Activated T-cell treated with anti-CD3 and anti-CD28 coated beads for 48 hours (primary cell): Measurements from ENCODE around the gene WDR59.
A peak's percentile ranks its signal among the peaks of the same experiment; 100 is the strongest.
"Not testable (repeated sequence)": the region's sequence is repeated elsewhere in the genome, so short reads cannot be mapped to it uniquely, and the experiment has no call there.

Source experiments
- DNase-seq: peaks from one replicate; pipeline ENCODE4 v3.0.0-alpha.2; 2020; ENCODE audit warnings: low read depth

The WDR59 gene

DNA sequence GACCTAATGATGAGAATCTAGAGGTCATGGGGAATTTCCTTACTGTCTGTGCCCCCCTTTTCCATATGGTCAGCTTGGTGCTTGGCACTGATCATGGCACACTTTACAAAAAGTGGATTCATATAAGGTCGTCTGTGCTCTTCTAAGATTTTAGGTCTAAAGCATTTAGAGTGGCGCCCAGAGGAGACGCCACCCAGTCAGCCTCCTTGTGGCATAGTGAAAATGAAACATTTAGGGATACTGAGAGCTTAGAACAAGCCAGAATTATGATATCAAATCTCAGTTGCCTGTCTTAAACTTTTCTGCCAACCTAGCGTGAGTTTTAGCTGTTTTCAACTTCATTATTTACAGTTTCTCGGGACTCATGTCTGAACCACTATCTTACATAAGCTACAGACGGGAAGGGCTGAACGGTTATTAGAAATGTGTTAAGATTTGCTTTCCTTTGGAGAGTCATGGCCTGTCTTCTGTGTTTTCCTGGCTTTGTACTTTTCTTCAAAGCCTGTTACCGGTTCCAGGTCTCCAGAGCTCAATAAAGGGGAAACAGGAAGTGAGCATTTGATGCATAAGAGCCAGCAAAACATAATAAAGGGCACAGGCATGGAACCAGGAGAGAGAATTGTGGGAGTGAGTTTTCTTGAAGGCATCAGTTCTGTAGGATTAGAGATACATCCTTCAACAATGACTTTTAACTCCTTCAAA, 27.6 kb upstream of the WDR59 start:
- no peak for DNase-seq

DNA sequence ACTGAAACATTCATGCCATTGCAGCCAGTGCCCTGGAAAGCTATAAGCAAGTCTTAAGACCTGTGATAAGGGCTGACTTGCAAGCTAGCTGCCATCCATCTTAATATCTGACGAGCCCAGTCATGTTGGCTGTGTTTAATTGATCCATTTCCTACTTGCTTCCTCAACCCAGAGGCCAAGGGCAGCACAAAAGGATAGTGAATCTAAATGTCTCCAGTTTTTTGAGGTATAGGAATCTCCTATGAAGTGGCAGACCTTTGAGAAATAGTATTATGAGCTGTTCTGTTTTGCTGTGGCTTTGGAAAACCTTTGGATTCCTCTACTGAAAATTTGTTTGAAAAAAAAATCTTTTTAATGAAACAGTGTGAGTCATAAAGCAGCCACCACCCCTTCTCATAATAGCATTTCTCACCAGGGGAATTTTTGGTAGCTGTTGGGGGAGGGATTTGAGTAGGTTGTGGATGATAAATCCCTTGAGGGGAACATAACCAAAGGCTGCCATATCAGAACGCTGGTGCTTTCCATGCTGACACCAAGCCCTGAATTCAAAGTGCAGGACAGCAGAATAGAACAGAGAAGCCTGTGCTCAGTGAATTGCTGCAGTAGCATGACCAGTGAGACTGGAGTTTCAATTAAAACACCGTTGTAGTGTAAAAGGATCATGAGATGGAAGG, 26.8 kb upstream of the WDR59 start:
- peak; percentile 35 for DNase-seq

DNA sequence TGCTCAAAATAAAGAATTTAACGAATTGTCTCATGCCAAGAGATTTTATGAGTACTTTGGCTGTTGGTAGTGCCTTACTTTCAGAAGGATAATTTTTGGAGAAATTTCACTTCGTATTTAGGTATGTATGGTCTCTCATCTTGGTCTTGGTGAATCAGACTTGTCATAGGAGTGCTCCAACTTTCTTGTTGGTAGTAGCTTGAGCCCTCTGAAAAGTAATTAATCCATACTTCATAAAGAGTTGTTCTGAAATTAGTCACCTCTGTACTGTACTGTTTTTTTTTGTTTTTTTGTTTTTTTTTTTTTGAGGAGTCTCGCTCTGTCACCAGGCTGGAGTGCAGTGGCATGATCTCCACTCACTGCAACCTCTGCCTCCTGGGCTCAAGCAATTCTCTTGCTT, 25.5 kb upstream of the WDR59 start:
- no peak for DNase-seq

DNA sequence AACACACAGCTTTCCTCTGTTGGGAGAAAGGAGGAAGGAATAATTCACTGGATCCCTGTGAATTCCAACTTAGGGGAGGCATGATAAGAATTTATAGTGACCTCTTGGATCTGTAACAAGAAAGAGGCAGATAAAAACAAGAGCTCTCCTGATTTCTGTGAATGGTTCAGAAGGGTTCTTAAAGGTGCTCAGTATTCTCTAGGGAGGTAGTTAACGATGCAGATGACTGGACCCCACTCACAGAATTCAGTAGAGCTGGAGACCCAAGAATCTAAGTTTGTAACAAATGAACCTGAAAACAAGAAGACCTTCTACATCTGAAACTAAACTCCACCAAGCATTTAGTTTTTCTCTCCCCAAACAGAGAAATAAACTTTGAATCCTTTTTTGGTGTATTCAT, 22.5 kb upstream of the WDR59 start:
- no peak for DNase-seq

DNA sequence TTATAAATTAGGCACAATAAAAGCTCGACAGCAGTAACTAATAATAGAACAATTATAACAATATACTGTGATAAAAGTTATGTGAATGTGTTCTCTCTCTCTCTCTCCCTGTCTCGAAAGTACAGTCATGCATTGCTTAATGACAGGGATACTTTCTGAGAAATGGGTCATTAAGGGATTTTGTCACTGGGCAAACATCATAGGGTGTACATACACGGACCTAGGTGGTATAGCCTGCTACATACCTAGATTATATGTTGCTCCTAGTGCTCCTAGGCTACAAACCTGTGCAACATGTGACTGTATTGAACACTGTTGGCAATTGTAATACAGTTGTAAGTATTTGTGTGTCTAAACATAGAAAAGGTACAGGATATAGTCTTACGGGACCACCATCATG, 20.8 kb upstream of the WDR59 start:
- DNase-seq: no peak

DNA sequence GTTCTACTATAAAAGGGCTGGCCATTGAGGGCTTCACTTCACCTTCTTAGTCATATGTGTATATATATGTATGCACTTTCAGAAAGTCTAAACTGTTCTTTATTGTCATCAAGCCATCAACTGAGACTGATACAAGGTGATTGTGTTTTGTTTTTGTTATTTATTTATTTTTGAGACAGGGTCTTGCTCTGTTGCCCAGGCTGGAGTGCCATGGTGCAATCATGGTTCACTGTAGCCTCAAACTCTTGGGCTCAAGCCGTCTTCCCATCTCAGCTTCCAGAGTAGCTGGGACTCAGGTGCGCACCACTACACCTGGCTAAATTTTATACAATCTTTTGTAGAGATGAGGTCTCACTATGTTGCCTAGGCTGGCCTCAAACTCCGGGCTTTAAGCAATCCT, 19.5 kb upstream of the WDR59 start:
- no peak for DNase-seq

DNA sequence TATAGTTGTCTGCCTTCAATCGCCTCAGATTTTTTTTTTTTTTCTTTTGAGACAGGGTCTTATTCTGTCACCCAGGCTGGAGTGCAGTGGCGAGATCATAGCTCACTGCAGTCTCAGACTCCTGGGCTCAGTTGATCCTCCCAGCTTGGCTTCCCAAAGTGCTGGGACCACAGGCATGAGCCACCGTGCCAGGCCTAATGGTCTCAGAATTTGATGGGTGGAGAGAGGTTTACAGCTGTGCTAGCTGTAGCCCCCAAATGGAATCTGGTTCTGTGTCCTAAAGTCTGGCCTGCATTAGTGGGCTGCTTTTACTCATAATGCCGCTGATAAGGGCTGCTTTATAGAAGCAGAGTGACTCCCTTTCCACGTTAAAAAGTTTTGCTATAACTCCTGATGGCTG, 19.0 kb upstream of the WDR59 start:
- no peak for DNase-seq

DNA sequence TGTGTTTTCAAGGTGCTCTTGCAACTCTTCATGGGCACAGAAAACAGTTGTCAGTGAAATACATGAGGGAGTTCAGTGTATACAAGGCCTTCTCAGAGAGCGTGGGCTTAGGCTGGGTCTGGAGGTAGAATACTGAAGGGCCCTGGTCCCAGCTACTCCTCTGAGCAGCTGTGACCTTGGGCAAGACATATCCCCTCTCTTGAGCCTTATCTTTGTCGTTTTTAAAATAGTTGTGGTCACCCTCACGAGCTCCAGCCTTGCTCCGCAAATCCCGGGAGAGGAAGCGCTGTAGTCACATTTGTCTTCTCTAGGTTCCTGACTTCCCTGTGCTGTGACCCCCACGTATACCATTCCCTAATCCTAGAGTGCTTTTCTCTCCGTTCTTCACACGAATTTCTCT, 17.6 kb upstream of the WDR59 start:
- no peak for DNase-seq

DNA sequence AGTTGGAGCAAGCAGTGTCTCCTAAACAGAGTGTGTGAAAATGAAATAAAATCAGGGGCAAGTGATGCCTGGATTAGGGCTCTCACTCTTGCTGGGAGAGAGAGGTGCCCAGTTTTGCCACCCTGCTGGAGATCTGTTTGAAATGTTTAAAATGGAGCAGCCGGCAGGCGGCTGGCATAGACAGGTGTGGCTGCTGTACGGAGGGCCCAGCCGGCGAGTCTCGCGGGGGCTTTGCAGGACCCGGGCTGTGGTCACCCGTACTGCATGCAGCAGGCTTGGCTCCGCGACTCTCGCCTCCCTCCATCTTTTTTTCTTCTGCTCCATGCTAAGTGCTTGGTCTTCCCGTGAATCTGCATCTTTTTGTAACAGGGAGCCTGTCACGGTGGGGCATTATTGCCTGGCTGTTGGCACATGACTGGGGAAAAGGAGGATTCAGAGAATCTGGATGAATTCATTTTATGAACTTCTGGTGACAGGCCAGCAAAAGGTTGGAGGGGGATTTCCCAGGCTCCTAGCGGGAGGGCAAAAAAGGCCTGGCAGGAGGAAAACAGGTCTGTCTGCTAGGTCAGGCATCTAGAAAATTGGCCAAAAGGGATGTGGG, 15.7 kb upstream of the WDR59 start:
- no peak for DNase-seq

DNA sequence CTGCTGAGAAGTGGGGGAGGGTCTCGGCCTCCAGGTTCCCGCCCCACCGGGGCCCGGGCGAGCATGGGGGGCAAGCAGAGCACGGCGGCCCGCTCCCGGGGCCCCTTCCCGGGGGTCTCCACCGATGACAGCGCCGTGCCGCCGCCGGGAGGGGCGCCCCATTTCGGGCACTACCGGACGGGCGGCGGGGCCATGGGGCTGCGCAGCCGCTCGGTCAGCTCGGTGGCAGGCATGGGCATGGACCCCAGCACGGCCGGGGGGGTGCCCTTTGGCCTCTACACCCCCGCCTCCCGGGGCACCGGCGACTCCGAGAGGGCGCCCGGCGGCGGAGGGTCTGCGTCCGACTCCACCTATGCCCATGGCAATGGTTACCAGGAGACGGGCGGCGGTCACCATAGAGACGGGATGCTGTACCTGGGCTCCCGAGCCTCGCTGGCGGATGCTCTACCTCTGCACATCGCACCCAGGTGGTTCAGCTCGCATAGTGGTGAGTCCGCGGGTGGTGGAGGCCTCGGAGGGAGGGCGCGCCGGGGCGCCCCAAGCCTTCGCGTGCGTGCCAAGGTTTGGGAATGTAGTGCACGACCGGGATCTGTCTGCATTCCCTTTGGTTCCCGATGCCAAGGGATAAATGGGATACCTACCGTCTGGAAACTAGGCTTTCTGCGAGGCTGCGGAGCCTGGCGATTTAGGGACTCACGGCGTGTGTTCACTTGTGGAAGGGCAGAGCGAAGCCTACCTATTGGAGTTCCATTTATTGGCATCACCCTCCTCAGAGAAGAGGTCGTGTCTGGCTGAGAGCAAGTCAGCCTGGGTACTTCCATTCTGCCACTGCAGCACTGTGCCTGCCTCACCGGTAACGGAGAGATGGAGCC, 14.9 kb upstream of the WDR59 start:
- DNase-seq: peak; percentile 49

DNA sequence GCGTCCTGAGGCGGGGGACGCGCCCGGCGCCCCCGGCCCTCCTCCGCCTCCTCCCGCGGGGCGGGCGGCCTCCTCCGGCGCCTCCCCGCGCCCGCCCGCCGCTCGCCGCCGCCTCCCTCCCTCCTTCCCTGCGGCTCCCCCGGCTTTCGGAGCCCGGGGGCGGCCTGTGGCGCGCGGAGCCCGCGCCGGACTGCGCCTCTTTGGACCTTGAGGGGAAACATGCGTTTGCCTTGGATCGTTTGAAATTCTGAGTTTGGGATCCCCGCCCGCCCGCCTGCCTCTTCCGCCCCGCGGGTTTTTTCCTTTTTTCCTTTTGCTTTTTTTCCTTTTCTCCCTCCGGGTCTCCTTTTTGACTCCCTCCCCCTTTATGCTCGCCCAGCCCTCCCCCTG, 14.3 kb upstream of the WDR59 start:
- DNase-seq: no peak

DNA sequence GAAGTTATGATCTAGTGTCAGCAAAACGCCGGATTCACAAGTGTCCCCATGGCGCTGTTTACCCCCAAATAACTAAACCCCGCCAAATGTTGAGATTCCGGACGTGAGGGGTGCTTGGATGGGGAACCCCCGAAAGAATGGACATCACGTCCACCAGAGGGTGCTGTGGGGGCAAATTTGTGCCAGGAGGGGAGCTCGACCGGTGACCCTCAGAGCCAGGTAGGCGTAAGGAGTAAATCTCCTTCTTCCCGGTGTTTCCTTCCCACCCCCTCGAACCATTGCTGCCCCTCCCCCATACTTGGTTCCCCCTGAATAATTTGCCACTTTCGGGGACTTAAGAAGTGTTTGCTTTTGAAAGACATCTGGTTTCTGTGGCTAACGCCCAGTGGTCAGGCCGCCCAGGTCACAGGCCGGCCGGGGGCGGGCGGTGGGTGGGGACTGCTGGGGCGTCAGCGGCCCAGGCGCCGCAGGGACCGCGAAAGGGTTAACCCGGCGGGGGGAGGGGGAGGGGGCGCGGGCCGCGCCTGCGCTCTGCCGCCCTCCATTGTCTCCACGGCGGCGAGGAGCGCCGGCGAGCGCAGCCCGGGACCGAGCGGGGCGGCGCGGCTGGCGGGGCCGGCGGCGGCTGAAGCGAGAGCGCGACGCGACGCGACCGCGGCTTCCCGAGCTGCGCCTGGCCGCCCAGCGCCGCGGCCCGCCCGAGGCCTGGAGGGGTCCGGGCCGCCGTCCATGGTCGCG, 13.7 kb upstream of the WDR59 start, which contains the start of gene ZNRF1:
Gene ZNRF1 (plus strand): TSS at position 544 of the 738 bp plus-strand sequence. CDS start 648 bp downstream, outside the sequence.
- DNase-seq: peak; percentile 88

DNA sequence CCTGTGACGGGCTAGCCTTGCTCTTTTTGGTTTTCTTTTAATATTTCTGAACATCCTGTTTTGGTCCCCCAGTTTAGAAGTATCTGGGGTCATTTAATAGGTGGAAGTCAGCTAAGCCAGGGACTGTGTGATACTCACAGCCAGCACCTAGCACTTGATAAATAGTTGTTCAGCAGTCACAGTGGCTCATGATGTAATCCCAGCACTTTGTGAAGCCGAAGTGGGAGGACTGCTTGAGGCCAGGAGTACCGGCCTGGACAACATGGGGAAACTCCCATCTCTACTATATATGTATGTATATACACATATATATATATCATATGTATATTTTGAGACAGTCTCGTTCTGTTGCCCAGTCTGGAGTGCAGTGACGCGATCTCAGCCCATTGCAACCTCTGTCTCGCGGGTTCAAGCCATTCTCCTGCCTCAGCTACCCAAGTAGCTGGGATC, 12.1 kb upstream of the WDR59 start:
- no peak for DNase-seq

DNA sequence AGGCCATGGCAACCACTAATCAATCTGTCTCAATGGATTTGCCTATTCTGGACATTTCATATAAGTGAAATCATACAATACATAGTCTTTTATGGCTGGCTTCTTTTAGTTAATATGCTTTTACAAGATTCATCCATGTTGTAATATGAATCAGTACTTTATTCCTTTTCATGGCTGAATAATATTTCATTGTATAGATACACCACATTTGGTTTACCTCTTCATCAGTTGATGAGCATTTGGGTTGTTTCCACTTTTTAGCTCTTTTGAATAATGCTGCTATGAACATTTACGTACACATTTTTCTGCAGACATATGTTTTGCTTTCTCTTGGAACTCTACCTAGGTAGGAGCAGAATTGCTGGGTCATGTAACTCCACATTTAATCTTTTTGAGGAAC, 11.1 kb upstream of the WDR59 start:
- DNase-seq: no peak

DNA sequence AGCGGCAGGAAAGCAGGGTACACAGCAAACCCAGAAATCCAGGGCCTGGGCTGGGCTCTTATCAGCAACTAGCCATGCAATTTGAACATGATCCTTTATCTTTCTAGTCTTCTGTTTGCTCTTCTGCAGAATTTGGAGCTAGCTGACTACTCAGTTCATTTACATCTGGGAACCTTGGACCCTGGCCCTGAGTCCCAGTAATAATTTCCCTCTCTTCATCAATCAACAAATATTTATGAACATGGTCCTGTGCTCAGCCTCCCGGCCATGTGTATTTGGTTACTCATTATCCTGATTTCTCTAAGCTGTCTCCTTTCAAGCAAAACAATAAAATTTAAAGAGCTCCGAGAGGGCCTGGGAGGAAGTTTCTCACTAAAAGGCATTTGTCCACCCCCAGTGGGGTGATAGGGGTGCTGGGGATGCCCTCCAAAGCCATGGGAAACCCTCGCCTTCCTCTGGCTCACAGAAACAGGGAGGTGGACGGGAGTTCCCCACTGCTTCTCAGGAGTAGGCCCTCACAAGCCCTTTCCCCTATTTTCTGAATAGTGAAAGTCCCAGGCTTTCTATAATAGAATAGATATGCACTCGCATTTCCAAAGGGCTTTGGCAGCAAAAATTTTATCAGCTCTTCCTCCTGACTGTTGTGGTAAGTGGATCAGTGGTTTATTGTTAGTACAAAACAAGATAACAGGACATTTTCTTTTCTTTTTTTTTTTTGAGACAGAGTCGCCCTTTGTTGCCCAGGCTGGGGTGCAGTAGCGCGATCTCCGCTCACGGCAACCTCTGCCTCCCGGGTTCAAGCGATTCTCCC, 6.9 kb upstream of the WDR59 start:
- DNase-seq: no peak

DNA sequence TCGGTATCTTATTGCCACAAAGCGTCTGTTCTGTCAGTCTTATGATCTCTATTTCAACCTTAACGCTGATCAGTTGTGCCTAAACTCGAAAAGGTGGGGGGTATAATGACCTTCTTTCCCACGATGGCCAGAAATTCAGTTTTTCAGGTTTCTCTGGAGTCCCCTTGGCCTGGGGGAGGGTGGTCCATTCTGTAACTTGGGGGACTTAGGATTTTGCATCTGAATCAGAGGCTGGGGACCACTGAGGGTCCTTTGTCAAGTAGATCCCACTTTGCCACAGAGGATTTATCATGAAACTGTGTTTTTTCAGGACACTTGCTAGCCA, 6.3 kb upstream of the WDR59 start:
- DNase-seq: no peak

DNA sequence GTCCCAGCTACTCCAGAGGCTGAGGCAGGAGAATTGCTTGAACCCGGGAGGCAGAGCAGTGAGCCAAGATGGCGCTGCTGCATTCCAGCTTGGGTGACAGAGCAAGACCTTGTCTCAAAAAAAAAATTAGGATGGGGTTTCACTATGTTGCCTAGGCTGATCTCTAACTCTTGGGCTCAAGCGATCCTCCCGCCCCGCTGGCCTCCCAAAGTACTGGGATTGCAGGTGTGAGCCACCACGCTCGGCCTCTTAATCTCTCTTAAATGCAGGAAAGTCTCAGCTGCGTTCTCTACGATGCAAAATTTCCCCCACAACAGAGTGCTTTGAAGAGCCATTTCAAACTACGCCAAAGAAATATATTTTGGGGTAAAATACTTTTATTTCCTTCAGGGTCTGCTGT, 5.9 kb upstream of the WDR59 start:
- DNase-seq: no peak

DNA sequence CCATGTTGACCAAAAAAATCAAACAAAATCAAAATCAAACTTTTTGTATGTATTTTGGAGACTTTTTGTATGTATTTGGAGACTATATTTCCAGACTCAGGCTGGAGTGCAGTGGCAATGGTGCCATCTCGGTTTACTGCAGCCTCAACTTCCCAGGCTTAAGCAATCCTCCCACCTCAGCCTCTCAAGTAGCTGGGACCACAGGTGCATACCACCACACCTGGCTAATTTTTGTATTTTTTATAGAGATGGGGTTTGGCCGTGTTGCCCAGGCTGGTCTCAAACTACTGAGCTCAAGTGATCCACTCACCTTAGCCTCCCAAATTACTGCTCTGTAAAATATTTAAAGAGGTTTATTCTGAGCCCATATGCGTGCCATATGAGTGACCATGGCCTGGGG, 4.9 kb upstream of the WDR59 start:
- not testable (repeated sequence) for DNase-seq

DNA sequence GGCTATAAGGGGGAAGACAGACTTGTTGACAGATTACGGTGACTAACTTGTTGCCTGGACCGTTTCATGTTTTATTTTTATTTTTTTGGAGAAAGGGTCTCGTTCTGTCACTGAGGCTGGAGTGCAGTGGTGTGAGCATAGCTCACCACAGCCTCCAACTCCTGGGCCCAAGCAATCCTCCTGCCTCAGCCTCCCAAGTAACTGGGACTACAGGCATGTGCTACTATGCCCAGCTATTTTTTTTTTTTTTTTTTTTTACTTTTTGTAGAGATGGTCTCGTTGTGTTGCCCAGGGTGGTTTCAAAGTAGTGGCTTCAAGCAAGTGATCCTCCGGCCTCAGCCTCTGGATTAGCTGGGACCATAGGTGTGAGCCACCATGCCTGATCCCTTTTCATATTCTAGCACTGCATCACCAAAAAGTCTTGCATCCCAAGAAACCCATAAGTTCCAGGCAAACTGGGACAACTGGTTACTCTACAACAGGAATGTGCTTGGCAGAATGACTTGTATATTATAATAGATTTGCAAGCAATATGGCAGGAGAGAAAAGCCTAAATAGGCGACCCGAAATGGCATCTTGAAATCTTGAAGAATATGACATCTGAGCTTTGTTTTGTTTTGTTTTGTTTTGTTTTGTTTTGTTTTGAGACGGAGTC, 2.2 kb upstream of the WDR59 start:
- no peak for DNase-seq

DNA sequence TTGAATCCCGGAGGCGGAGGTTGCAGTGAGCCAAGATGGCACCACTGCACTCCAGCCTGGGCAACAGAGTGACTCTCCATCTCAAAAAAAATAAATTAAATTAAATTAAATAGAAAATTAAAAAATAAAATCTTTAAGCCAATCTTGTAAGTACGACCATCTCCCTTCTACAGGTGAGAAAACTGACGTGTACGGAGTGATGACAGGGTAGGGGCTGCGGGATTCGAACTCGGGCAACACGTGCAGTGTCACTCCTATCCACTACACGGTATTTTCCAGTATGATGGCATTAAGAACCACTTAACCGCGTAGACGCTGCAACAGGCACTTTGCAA, 762 bp downstream of the WDR59 start:
- DNase-seq: no peak

DNA sequence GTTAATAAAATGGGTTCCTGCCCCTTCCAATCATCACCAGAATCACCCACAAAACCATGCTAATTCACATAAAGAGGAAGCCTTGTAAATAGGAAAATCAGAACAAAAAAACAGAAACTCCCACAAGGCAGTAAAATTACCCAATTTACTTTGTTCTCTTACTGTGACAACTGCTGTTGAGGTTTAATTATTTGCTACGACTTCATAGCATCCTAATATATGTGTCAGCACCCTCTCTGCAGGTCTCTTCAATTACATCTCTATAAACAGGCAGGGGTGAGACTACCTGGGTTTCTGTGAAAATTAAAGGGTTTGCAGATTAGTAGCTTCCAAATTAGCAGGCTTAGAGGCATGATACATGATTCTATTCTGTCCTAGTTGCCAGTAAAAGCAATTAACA, 2.7 kb downstream of the WDR59 start:
- no peak for DNase-seq
